OCI-LY7 (cell line): ENCODE data around the gene NTM.

Experiments
- CTCF ChIP-seq: fragments of 200-600 bp; sonication (generic); conservative IDR thresholded peaks from 2 replicates; pipeline ENCODE4 v1.5.1; 2014; ENCODE audit warnings: mild to moderate bottlenecking, antibody characterized with exemption, low read length, moderate library complexity, mixed read lengths
- EZH2phosphoT487 ChIP-seq: fragments of 200-600 bp; sonication (generic); IDR thresholded peaks from 2 replicates; pipeline ENCODE4 v1.6.1; 2018; ENCODE audit warnings: low read depth, borderline replicate concordance, mild to moderate bottlenecking, mixed run types, antibody characterized with exemption, low read length, moderate library complexity, mixed read lengths

GRCh38 chr11:132244846-132245245 lies 874.4 kb downstream of the NTM start:
- TF ChIP-seq CTCF (no peak), EZH2phosphoT487 (no peak)
